ENCODE results near the gene MAPKAPK2. TPM values are rescaled to one million over a fixed set of nuclear protein-coding genes. Genes with fewer than 3 reads are reported as not detected.
"Not testable (repeated sequence)": the region's sequence is repeated elsewhere in the genome, so short reads cannot be mapped to it uniquely, and the experiment has no call there.

The MAPKAPK2 gene
- total RNA-seq, 1 donor from 2014 or later, result 214 TPM

GRCh38 chr1:206748348-206749030 is 63.8 kb downstream of the MAPKAPK2 start:
- DNase-seq (ENCODE audit: missing footprints) (no peak), ATAC-seq (no peak)
- intact Hi-C loops (cut with DNase I), result no loop called here

- intact Hi-C loops (cut with DNase I), result no loop called here
- no peak for DNase-seq (ENCODE audit: missing footprints)
- ATAC-seq, result no peak
Observed at GRCh38 chr1:206751891-206752290, 67.2 kb downstream of the MAPKAPK2 start.

GRCh38 chr1:206752481-206752880 is 67.8 kb downstream of the MAPKAPK2 start:
- intact Hi-C loops (cut with DNase I), result no loop called here
- ATAC-seq, result no peak
- no peak for DNase-seq (ENCODE audit: missing footprints)

GRCh38 chr1:206753141-206753540 is 68.4 kb downstream of the MAPKAPK2 start:
- intact Hi-C loops (cut with DNase I), result no loop called here
- DNase-seq (ENCODE audit: missing footprints) (no peak), ATAC-seq (no peak)

GRCh38 chr1:206754011-206754410 is 69.3 kb downstream of the MAPKAPK2 start:
- DNase-seq (ENCODE audit: missing footprints), result no peak
- intact Hi-C loops (cut with DNase I), result no loop called here

GRCh38 chr1:206757524-206758266 is 73.0 kb downstream of the MAPKAPK2 start:
- ATAC-seq (no peak), DNase-seq (ENCODE audit: missing footprints) (no peak)
- intact Hi-C loops (cut with DNase I), result no loop called here

More at GRCh38 chr1:206754011-206754410, 69.3 kb downstream of the MAPKAPK2 start:
- ATAC-seq, result no peak

GRCh38 chr1:206760590-206760989 is 75.9 kb downstream of the MAPKAPK2 start:
- intact Hi-C loops (cut with DNase I), result no loop called here
- ATAC-seq (no peak), DNase-seq (ENCODE audit: missing footprints) (no peak)

GRCh38 chr1:206761159-206761768 is 76.6 kb downstream of the MAPKAPK2 start:
- intact Hi-C loops (cut with DNase I), result no loop called here
- DNase-seq (ENCODE audit: missing footprints) (no peak), ATAC-seq (no peak)

GRCh38 chr1:206762741-206763364 is 78.1 kb downstream of the MAPKAPK2 start:
- intact Hi-C loops (cut with DNase I); DNase-seq (ENCODE audit: missing footprints); ATAC-seq: not testable (repeated sequence)

- intact Hi-C loops (cut with DNase I); ATAC-seq; DNase-seq (ENCODE audit: missing footprints): not testable (repeated sequence)
Observed at GRCh38 chr1:206765771-206766170, 81.1 kb downstream of the MAPKAPK2 start.

GRCh38 chr1:206766251-206766856 is 81.6 kb downstream of the MAPKAPK2 start:
- ATAC-seq, result peak; percentile 75
- DNase-seq (ENCODE audit: missing footprints), result peak; percentile 82
- intact Hi-C loops (cut with DNase I), result no loop called here

GRCh38 chr1:206768472-206769303 is 84.0 kb downstream of the MAPKAPK2 start:
- ATAC-seq, result no peak
- no peak for DNase-seq (ENCODE audit: missing footprints)
- intact Hi-C loops (cut with DNase I), result no loop called here

- DNase-seq (ENCODE audit: missing footprints), result no peak
- intact Hi-C loops (cut with DNase I), result no loop called here
- ATAC-seq, result no peak
Observed at GRCh38 chr1:206769304-206769731, 84.6 kb downstream of the MAPKAPK2 start.

GRCh38 chr1:206770531-206771337 is 86.0 kb downstream of the MAPKAPK2 start, which contains the start of gene IL19:
Gene IL19 (plus strand): TSS chr1:206770773. CDS start chr1:206836663, 65,890 bp downstream.
- intact Hi-C loops (cut with DNase I), result no loop called here
- peak; percentile 76 for DNase-seq (ENCODE audit: missing footprints)
- ATAC-seq, result peak; percentile 45

GRCh38 chr1:206771338-206771692 is 86.6 kb downstream of the MAPKAPK2 start:
- no peak for ATAC-seq
- no peak for DNase-seq (ENCODE audit: missing footprints)
- intact Hi-C loops (cut with DNase I), result no loop called here

- DNase-seq (ENCODE audit: missing footprints) (no peak), ATAC-seq (peak; percentile 75)
- intact Hi-C loops (cut with DNase I), result no loop called here
Observed at GRCh38 chr1:206772243-206772937, 87.7 kb downstream of the MAPKAPK2 start, which contains the start of gene IL10. Gene IL10 (minus strand): TSS chr1:206772494. CDS start chr1:206772435, 59 bp downstream.

- DNase-seq (ENCODE audit: missing footprints) (no peak), ATAC-seq (no peak)
- intact Hi-C loops (cut with DNase I), result no loop called here
Observed at GRCh38 chr1:206774093-206774492, 89.4 kb downstream of the MAPKAPK2 start.

Data from Right ventricle myocardium inferior (tissue), 1 donor.